ENCODE data around the gene DCBLD2.

Gene DCBLD2

DNA sequence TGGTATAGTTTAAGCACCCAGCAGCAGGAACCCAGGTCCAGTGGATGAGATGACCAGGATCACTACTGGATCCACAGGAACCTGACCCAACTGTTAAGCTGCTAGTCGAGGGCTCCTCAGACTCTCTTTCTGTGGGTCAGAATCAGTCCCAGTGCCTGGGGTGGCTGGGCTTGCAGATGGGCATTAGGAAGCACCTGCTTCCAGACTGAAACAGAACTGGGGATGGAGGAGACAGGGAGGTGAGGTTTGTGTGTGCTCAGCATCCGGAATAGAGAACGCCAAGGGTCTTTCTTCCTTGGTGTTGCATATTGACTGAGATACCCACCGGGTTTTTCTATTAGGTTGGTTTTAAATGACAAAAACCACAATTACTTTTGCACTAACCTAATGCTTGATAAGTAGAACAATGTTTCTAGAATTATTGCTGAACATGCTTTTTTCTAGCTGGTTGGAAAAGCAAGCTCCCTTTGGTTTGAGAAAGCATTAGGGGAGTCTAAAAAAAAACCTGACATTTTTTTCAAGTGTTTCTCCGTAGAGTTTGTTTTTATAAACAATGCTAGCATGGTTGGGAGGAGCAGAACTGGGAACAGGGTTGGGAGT is 137.6 kb downstream of the DCBLD2 start:
- DNase-seq = no peak

DNA sequence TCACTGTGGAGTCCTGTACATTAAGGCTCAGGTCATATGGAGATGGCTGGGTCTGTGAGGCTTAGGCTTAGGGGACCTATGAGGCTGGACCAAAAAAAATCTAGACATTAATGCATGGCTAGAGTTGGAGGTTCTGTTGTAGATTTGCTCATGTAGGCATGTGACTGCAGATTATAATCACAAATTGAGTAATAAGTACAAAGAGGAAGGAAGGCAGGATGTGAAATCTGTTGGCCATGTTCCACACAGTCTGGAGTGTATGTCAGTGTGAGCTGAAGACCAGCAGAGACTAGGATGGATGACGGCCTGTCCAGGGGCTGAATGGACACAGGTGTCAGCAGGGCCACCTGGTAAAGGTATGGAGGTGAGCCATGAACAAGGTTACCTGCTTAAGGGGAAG is 138.4 kb downstream of the DCBLD2 start, which contains the start of gene ST3GAL6:
Gene ST3GAL6 (plus strand): TSS at position 265 of the 400 bp plus-strand sequence. CDS start 5,101 bp downstream, outside the sequence.
- no peak for DNase-seq

DNA sequence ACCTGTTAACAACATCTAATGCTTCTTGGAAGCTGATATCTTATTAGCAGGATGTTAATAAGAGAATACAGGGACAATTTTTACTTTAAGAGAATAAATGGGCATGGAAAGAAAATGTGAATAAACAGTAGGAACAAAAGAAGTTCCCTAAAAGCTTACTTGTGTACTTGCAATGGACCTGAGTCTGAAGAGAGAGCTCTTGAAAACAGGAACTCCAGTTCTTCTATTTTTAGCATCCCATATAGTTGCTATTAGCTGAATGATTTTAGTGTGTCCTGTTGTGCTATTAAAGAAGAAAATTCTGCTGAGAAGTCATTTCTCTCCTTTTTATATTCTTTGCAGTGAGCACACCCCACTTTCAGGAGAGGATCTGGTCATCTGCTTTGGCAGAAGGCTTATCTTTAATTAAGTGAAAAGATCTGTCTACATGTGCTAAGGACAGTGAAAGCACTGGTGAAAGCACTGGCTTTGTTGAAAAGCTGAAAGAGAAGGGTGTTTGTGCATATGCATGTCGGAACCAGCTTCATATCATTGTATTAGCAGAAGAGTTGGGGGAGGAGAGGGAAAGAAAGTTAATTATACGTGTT is 139.8 kb downstream of the DCBLD2 start:
- no peak for DNase-seq

DNA sequence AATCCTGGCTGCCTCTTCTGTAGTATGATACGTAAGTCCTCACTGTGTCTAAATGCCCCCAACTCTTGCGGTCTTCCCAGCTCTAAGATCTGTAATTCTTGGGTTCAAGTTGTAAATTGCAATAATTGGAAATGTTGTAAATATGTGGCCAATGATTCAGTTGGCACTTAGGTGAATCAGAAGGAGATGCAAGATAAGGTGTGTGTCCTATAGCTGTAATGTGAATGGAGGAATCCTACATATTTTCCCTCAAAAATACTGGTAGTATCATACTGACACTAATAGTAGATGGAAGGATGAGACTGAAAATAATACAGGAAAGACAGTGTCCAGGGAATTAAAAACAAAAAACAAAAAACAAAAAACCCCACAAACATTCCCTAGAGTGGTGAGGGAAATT is 141.9 kb downstream of the DCBLD2 start:
- no peak for DNase-seq

DNA sequence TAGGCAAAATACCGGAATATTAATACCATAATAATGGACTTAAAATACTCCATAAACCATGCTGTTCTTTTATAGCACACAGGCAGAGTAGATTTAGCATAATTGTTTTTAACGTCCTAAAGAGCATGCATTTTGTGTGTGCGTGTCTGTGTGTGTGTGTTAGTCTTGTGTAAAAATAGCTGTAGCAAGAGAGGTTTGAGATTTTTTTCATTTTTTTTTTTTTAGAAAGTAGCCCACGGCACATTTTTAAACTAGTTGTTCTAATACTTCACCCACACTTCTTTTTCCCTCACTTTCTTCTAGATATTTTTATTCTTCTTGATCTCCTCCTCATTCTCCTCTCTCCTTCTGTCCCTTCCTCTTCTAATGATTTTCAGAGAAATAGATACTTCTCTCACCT is 145.9 kb downstream of the DCBLD2 start:
- no peak for DNase-seq

DNA sequence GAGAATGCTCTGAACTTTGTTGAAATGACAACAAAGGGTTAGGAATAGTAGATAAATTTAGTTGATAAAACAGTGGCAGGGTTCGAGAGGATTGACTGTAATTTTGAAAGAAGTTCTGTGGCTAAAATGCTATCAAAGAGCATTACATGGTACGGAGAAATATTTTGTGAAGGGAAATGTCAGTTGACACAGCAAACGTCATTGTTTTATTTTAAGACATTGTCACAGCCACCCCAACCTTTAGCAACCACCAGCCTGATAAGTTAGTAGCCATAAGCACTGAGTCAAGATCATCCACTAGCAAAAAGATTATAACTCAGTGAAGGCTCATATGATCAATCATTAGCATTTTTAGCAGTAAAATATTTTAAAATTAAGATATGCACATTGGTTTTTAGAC is 147.0 kb downstream of the DCBLD2 start:
- no peak for DNase-seq

DNA sequence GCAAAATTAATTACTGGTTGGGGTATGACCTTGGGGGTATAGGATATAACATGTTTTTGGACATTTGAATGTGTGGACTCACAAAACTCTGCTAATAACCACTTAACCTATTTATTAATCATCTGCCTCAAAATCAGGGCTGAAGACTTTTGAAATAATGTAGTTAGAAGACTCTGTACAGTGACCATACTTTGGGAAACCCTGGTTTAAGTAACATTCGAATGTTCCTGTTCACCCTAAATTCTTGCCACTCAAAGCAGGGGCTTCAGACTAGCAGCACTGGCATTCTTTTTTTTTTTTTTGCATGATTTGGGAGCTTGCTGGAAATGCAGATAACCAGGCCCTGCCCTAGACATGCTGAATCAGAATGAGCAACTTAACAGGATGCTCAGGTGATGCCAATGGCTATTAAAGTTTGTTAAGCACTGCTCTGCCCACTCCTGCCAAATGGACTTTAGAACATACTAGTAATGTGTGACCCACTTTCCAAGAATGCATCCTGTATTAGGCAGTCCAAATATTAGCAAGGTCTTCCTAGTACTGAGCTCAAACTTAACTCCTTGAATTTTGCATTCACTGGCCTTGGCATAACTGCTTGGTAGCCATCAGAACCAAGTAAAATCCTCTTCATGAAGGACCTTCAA is 151.1 kb downstream of the DCBLD2 start:
- no peak for DNase-seq

DNA sequence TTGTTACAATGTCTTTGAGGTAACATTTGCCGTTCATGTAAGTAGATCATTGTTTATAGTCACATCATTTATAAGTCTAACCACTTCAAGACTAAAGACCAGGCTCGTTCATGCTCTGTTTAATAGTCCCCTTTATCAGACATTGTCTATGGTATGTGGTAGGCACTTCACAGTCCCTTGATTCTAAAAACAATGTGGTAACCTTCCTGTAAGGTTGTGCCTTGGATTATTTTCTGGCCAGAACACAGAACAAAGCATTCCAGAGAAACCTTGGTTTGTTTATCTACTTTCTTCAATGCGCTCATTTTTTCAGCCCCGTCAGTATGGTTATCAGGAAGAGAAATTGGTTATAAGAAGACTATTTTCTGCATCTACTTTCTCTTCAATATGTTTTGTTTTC is 154.6 kb downstream of the DCBLD2 start:
- DNase-seq = no peak

DNA sequence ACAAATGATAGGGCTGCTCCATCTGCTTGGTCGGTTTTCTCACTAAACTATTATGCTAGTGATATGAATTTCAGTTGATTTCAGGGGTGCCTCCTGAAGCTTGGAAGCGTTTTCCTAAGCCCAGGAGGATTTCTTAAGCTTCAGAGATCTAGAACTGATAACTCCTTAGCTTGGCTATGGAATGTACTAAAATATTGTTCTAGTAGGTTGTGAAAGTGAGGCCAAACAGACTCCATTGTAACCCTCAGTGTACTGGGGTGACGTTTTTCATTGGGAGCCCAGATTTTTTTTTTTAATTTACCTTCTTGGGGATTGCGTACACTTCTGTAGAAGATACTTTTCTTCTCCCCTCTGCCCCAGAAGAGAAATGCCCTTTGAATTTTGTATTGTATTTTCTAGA is 155.4 kb downstream of the DCBLD2 start:
- DNase-seq = no peak
